ENCODE data around the gene PLA2R1. TPM values are rescaled to one million over a fixed set of nuclear protein-coding genes. Genes with fewer than 3 reads are reported as not detected.

Gene PLA2R1
- 9.0 TPM for total RNA-seq
- long read RNA-seq, partial matches to known transcripts = 2 of 4 reads
- long read RNA-seq, other reads (novel, unspliced or antisense) = 2 of 4 reads

GRCh38 chr2:160062292-160063005 is at the start of gene PLA2R1:
Gene PLA2R1 (minus strand): TSS chr2:160062615. CDS start chr2:160062403, 212 bp downstream.
- Histone ChIP-seq H3K27ac (peak within 1 kb of the TSS; percentile 17), H3K27me3 (peaks cover 11% of the 10 kb centered on the region), H3K9me3 (no peaks in the 10 kb centered on the region), H3K36me3 (no peaks in the 10 kb centered on the region), H3K4me3 (peak within 1 kb of the TSS; percentile 73), H3K4me1 (peaks cover 7% of the 10 kb centered on the region)
- DNase-seq = peak; percentile 74
- peak; percentile 82 for ATAC-seq
- TF ChIP-seq CTCF (IDR thresholded peaks at IDR 0.05) = no peak
- intact Hi-C loops (cut with DNase I) = no loop called here

- intact Hi-C loops (cut with DNase I) = no loop called here
- Histone ChIP-seq H3K36me3 (peaks cover 6% of the 10 kb centered on the region), H3K27me3 (no peaks in the 10 kb centered on the region), H3K4me3 (no peak overlapping the region), H3K27ac (no peak overlapping the region), H3K9me3 (no peaks in the 10 kb centered on the region), H3K4me1 (no peaks in the 10 kb centered on the region)
- TF ChIP-seq CTCF (IDR thresholded peaks at IDR 0.05) = no peak
- no peak for DNase-seq
- ATAC-seq = no peak
Observed at GRCh38 chr2:160110674-160111239, 48.3 kb upstream of the PLA2R1 start.

- intact Hi-C loops (cut with DNase I) = no loop called here
- peak; percentile 96 for ATAC-seq
Observed at GRCh38 chr2:160109939-160110673, 47.7 kb upstream of the PLA2R1 start.

GRCh38 chr2:160109243-160109642 is 46.8 kb upstream of the PLA2R1 start:
- ATAC-seq = no peak
- intact Hi-C loops (cut with DNase I) = no loop called here
- H3K27ac ChIP-seq = no peak overlapping the region
- H3K27me3 ChIP-seq = no peaks in the 10 kb centered on the region
- H3K9me3 ChIP-seq = no peaks in the 10 kb centered on the region
- TF ChIP-seq CTCF (IDR thresholded peaks at IDR 0.05) = no peak
- H3K4me3 ChIP-seq = no peak overlapping the region
- DNase-seq = no peak
- no peaks in the 10 kb centered on the region for H3K4me1 ChIP-seq
- peaks cover 6% of the 10 kb centered on the region for H3K36me3 ChIP-seq

More at GRCh38 chr2:160109939-160110673, 47.7 kb upstream of the PLA2R1 start:
- no peaks in the 10 kb centered on the region for H3K4me1 ChIP-seq
- peaks cover 6% of the 10 kb centered on the region for H3K36me3 ChIP-seq
- H3K27ac ChIP-seq = no peak overlapping the region
- H3K27me3 ChIP-seq = no peaks in the 10 kb centered on the region
- no peak overlapping the region for H3K4me3 ChIP-seq
- H3K9me3 ChIP-seq = no peaks in the 10 kb centered on the region
- TF ChIP-seq CTCF (IDR thresholded peaks at IDR 0.05) = peak; percentile 77
- DNase-seq = no peak

- no peaks in the 10 kb centered on the region for H3K27me3 ChIP-seq
- intact Hi-C loops (cut with DNase I) = no loop called here
- no peak for TF ChIP-seq CTCF (IDR thresholded peaks at IDR 0.05)
- H3K4me1 ChIP-seq = no peaks in the 10 kb centered on the region
- no peaks in the 10 kb centered on the region for H3K9me3 ChIP-seq
- no peak overlapping the region for H3K4me3 ChIP-seq
- no peak for DNase-seq
- H3K36me3 ChIP-seq = peaks cover 6% of the 10 kb centered on the region
- no peak for ATAC-seq
- H3K27ac ChIP-seq = no peak overlapping the region
Observed at GRCh38 chr2:160108646-160109045, 46.2 kb upstream of the PLA2R1 start.

Data from upper lobe of right lung (tissue), 1 donor.